D341Med (cell line): ENCODE results near the gene SLC25A22.
A peak's percentile ranks its signal among the peaks of the same experiment; 100 is the strongest.

Source experiments
- DNase-seq: peaks from one replicate; pipeline ENCODE4 v3.0.0; 2012; ENCODE audit warnings: low spot score

Gene SLC25A22

GRCh38 chr11:833849-834311, 35.8 kb upstream of the SLC25A22 start:
- DNase-seq = no peak

GRCh38 chr11:833114-833791, 35.2 kb upstream of the SLC25A22 start:
- DNase-seq = peak; percentile 64

GRCh38 chr11:832529-833113, 34.5 kb upstream of the SLC25A22 start, which contains the start of gene CD151:
CD151 (plus strand) TSS chr11:832952; CDS start chr11:836070, 3,118 bp downstream.
- DNase-seq = peak; percentile 84

- DNase-seq = no peak
Measured at GRCh38 chr11:831961-832528, 34.0 kb upstream of the SLC25A22 start.

- no peak for DNase-seq
Measured at GRCh38 chr11:831118-831864, 33.2 kb upstream of the SLC25A22 start.

GRCh38 chr11:830295-831117, 32.4 kb upstream of the SLC25A22 start:
- DNase-seq = peak; percentile 92

- DNase-seq = no peak
Measured at GRCh38 chr11:829847-830294, 31.8 kb upstream of the SLC25A22 start.

- DNase-seq = no peak
Measured at GRCh38 chr11:829176-829846, 31.2 kb upstream of the SLC25A22 start.

GRCh38 chr11:828506-829175, 30.6 kb upstream of the SLC25A22 start:
- no peak for DNase-seq

GRCh38 chr11:827897-828192, 29.8 kb upstream of the SLC25A22 start, which contains the start of gene CRACR2B:
CRACR2B (plus strand) TSS chr11:827919; CDS start chr11:828608, 689 bp downstream.
- DNase-seq = no peak

GRCh38 chr11:827146-827896, 29.2 kb upstream of the SLC25A22 start:
- no peak for DNase-seq

GRCh38 chr11:826836-827145, 28.7 kb upstream of the SLC25A22 start:
- no peak for DNase-seq

GRCh38 chr11:826227-826621, 28.1 kb upstream of the SLC25A22 start:
- no peak for DNase-seq

- no peak for DNase-seq
Measured at GRCh38 chr11:825366-826226, 27.5 kb upstream of the SLC25A22 start.

GRCh38 chr11:824942-825341, 26.9 kb upstream of the SLC25A22 start:
- DNase-seq = no peak

GRCh38 chr11:824292-824880, 26.3 kb upstream of the SLC25A22 start:
- DNase-seq = no peak

- DNase-seq = no peak
Measured at GRCh38 chr11:823441-824291, 25.6 kb upstream of the SLC25A22 start.
